GM19035 (cell line): ENCODE measurements around the gene PSMB10.
"Not testable (repeated sequence)": the region's sequence is repeated elsewhere in the genome, so short reads cannot be mapped to it uniquely, and the experiment has no call there.

ENCODE experiments used
- ATAC-seq: cut with Tn5 transposase; IDR thresholded peaks from one replicate; pipeline ENCODE4 v1.9.1; 2021; ENCODE audit not compliant: unreplicated experiment

Gene PSMB10

GRCh38 chr16:67927131-67927941 lies 9.3 kb downstream of the PSMB10 start:
- no peak for ATAC-seq

- ATAC-seq = no peak
Measured at GRCh38 chr16:67926181-67926750, 10.4 kb downstream of the PSMB10 start.

- no peak for ATAC-seq
Measured at GRCh38 chr16:67924140-67924906, 12.3 kb downstream of the PSMB10 start.

GRCh38 chr16:67923414-67924116 lies 13.1 kb downstream of the PSMB10 start:
- no peak for ATAC-seq

GRCh38 chr16:67922740-67923139 lies 13.9 kb downstream of the PSMB10 start:
- ATAC-seq = no peak

GRCh38 chr16:67922221-67922620 lies 14.4 kb downstream of the PSMB10 start:
- no peak for ATAC-seq

GRCh38 chr16:67919622-67920221 lies 16.9 kb downstream of the PSMB10 start:
- ATAC-seq = no peak

- ATAC-seq = no peak
Measured at GRCh38 chr16:67917852-67918236, 18.8 kb downstream of the PSMB10 start.

- no peak for ATAC-seq
Measured at GRCh38 chr16:67917140-67917851, 19.4 kb downstream of the PSMB10 start.

GRCh38 chr16:67915831-67916723 lies 20.6 kb downstream of the PSMB10 start:
- ATAC-seq = no peak

GRCh38 chr16:67915496-67915769 lies 21.2 kb downstream of the PSMB10 start:
- not testable (repeated sequence) for ATAC-seq

GRCh38 chr16:67914758-67915495 lies 21.7 kb downstream of the PSMB10 start:
- ATAC-seq = no peak

GRCh38 chr16:67910158-67910557 lies 26.5 kb downstream of the PSMB10 start:
- ATAC-seq = no peak

GRCh38 chr16:67909056-67909742 lies 27.5 kb downstream of the PSMB10 start:
- ATAC-seq = no peak

GRCh38 chr16:67907397-67908180 lies 29.1 kb downstream of the PSMB10 start:
- no peak for ATAC-seq

GRCh38 chr16:67902831-67903230 lies 33.8 kb downstream of the PSMB10 start:
- ATAC-seq = no peak

GRCh38 chr16:67901734-67902133 lies 34.9 kb downstream of the PSMB10 start:
- ATAC-seq = no peak
